ENCODE data around the gene MAP3K5. TPM values are rescaled to one million over a fixed set of nuclear protein-coding genes. Genes with fewer than 3 reads are reported as not detected.

The MAP3K5 gene
- total RNA-seq, 1 donor from 2014 or later = 0.02 TPM

DNA sequence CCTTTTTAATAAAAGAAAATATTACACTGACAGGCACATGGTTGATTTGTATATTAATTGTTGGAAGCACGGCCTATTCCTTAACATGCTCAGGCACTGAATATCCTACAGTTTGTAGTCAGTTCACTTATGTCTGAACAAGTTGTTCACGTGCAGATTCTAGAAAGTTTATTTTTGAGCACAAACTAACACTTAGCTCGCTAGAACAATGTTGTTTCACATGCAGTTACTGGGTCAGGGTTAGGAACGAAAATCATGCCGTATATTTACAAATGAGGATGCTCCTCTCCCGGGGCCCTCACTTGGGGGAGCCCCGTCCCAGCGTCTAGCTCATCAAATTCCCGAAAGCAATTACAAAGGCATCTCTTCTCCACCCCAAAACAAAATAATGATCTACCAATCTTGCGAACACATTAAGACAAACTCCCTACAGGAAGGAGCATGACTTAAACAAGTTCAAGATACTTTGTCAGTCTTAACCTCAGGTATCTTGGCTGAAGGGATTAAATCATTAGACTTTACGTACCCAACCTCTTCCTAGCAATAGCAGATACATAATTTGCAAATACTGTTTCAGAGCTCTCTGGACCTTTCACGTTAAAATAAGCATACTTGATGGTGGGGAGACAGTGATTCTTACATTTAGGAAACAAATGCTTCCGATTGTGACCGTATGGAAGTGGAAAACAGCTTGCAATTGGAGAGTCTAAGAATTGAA lies 243.5 kb downstream of the MAP3K5 start:
- Histone ChIP-seq H2AFZ (replicated peaks) (peak overlapping the region; percentile 98), H3K4me1 (peaks cover 13% of the 10 kb centered on the region), H4K20me1 (ENCODE audit: low read depth) (peaks cover 14% of the 10 kb centered on the region), H3F3A (ENCODE audit: low read depth) (peaks cover 11% of the 10 kb centered on the region), H3K9ac (no peak overlapping the region), H3K27ac (no peak overlapping the region), H3K79me2 (ENCODE audit: low read depth) (peaks cover 27% of the 10 kb centered on the region), H3K4me3 (peak overlapping the region; percentile 98), H3K9me3 (ENCODE audit: low read depth) (no peaks in the 10 kb centered on the region), H3K36me3 (no peaks in the 10 kb centered on the region), H3K4me2 (peak overlapping the region; percentile 100), H3K27me3 (peaks cover 57% of the 10 kb centered on the region)
- Mint-ChIP-seq H3K27me3 (ENCODE audit: insufficient read depth, low read depth) (peaks cover 35% of the 10 kb centered on the region), H3K27ac (no peak overlapping the region), H3K4me1 (peaks cover 27% of the 10 kb centered on the region), H3K9me3 (no peaks in the 10 kb centered on the region), H3K36me3 (no peaks in the 10 kb centered on the region), H3K4me3 (peak overlapping the region; percentile 84)
- no peak for DNase-seq (ENCODE audit: low spot score)
- TF ChIP-seq EZH2phosphoT487 (IDR thresholded peaks at IDR 0.05) = peak; percentile 20
- TF ChIP-seq, protein P1, sequence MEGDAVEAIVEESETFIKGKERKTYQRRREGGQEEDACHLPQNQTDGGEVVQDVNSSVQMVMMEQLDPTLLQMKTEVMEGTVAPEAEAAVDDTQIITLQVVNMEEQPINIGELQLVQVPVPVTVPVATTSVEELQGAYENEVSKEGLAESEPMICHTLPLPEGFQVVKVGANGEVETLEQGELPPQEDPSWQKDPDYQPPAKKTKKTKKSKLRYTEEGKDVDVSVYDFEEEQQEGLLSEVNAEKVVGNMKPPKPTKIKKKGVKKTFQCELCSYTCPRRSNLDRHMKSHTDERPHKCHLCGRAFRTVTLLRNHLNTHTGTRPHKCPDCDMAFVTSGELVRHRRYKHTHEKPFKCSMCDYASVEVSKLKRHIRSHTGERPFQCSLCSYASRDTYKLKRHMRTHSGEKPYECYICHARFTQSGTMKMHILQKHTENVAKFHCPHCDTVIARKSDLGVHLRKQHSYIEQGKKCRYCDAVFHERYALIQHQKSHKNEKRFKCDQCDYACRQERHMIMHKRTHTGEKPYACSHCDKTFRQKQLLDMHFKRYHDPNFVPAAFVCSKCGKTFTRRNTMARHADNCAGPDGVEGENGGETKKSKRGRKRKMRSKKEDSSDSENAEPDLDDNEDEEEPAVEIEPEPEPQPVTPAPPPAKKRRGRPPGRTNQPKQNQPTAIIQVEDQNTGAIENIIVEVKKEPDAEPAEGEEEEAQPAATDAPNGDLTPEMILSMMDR (IDR thresholded peaks at IDR 0.05) = no peak
- TF ChIP-seq EZH2 (IDR thresholded peaks at IDR 0.05) = no peak

DNA sequence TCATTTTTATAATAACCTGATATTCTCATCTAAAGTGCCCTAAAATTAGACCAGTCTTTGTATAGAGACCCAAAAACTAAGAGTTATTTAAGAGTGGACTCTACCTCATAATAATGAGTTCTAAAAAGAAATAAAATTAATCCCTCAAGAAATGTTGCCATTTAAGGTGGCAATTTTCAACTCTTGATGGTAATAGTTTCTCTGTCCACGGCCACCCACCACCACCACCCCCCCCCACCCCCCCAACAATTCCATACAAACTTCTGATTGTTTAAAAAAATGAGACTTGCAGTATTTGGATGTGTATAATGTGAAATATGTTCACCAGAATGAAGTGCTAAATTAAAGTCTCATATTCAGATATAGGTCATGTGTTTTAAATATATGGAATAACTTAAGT lies 244.4 kb downstream of the MAP3K5 start:
- H3K27me3 ChIP-seq = peaks cover 49% of the 10 kb centered on the region
- H3K9me3 Mint-ChIP-seq = no peaks in the 10 kb centered on the region

DNA sequence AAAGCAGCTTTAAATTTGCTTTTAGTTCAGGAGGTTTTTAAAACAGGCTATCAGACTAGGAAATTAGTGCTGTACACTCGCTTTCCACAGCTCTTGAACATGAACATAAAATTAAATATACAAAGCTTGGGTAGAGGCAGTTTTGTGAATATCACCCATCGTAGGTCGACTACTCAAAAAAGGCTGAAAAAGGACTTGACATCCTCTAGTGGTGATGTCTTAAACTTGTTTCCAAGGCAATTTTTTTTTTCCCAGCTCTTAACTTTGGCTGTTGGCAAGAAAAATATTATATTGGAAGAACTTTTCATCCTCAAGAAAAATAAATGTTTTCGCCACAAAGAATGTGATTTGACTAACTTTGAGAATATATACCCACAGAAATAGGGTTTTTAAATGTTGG lies 244.9 kb downstream of the MAP3K5 start:
- peaks cover 27% of the 10 kb centered on the region for H3K79me2 ChIP-seq (ENCODE audit: low read depth)
- peaks cover 11% of the 10 kb centered on the region for H3F3A ChIP-seq (ENCODE audit: low read depth)
- no peak overlapping the region for H2AFZ ChIP-seq (replicated peaks)
- Mint-ChIP-seq H3K9me3 (no peaks in the 10 kb centered on the region), H3K36me3 (no peaks in the 10 kb centered on the region), H3K4me3 (no peak overlapping the region), H3K27ac (no peak overlapping the region), H3K4me1 (peaks cover 27% of the 10 kb centered on the region), H3K27me3 (ENCODE audit: insufficient read depth, low read depth) (peaks cover 31% of the 10 kb centered on the region)
- peaks cover 13% of the 10 kb centered on the region for H3K4me1 ChIP-seq
- peaks cover 14% of the 10 kb centered on the region for H4K20me1 ChIP-seq (ENCODE audit: low read depth)
- H3K9me3 ChIP-seq (ENCODE audit: low read depth) = no peaks in the 10 kb centered on the region
- DNase-seq (ENCODE audit: low spot score) = peak; percentile 43
- H3K4me3 ChIP-seq = no peak overlapping the region
- H3K36me3 ChIP-seq = no peaks in the 10 kb centered on the region
- no peak overlapping the region for H3K27ac ChIP-seq
- H3K27me3 ChIP-seq = peaks cover 43% of the 10 kb centered on the region
- no peak overlapping the region for H3K4me2 ChIP-seq
- TF ChIP-seq, protein P1 (IDR thresholded peaks at IDR 0.05) = peak; percentile 63
- no peak for TF ChIP-seq EZH2 (IDR thresholded peaks at IDR 0.05)
- H3K9ac ChIP-seq = no peak overlapping the region

More for the DNA sequence above, 244.4 kb downstream of the MAP3K5 start:
- DNase-seq (ENCODE audit: low spot score) = no peak
- no peaks in the 10 kb centered on the region for H3K9me3 ChIP-seq (ENCODE audit: low read depth)
- Mint-ChIP-seq H3K36me3 (no peaks in the 10 kb centered on the region), H3K27ac (no peak overlapping the region), H3K4me1 (peaks cover 27% of the 10 kb centered on the region), H3K27me3 (ENCODE audit: insufficient read depth, low read depth) (peaks cover 35% of the 10 kb centered on the region), H3K4me3 (no peak overlapping the region)
- TF ChIP-seq EZH2 (IDR thresholded peaks at IDR 0.05) (no peak), EZH2phosphoT487 (IDR thresholded peaks at IDR 0.05) (no peak)
- TF ChIP-seq, protein P1 (IDR thresholded peaks at IDR 0.05) = no peak
- H3K27ac ChIP-seq = no peak overlapping the region
- H3K4me3 ChIP-seq = no peak overlapping the region
- peaks cover 11% of the 10 kb centered on the region for H3F3A ChIP-seq (ENCODE audit: low read depth)
- no peaks in the 10 kb centered on the region for H3K36me3 ChIP-seq
- H3K79me2 ChIP-seq (ENCODE audit: low read depth) = peaks cover 27% of the 10 kb centered on the region
- no peak overlapping the region for H2AFZ ChIP-seq (replicated peaks)
- peaks cover 13% of the 10 kb centered on the region for H3K4me1 ChIP-seq
- H3K9ac ChIP-seq = no peak overlapping the region
- H4K20me1 ChIP-seq (ENCODE audit: low read depth) = peaks cover 14% of the 10 kb centered on the region
- no peak overlapping the region for H3K4me2 ChIP-seq
